Ovary (tissue), 9 donors: ENCODE measurements around the gene GADD45A. TPM values are rescaled to one million over a fixed set of nuclear protein-coding genes. Genes with fewer than 3 reads are reported as not detected.
A peak's percentile ranks its signal among the peaks of the same experiment; 100 is the strongest.

ENCODE experiments used
- DNase-seq, 5 donors: peaks; one replicate each; pipeline ENCODE4 v3.0.0-alpha.2; 2019 to 2020
- H3K27ac ChIP-seq, 2 donors: fragments of 200-600 bp; one replicate each; pipeline versions ENCODE4 v1.5.1 to v1.8.0; 2019 to 2022
- H3K27me3 ChIP-seq: fragments of 200-600 bp; one replicate; pipeline ENCODE4 v1.8.0; 2022
- H3K36me3 ChIP-seq: fragments of 200-600 bp; sonication (generic); one replicate; pipeline ENCODE4 v1.5.1; 2019
- H3K4me1 ChIP-seq: one replicate; pipeline ENCODE4 v1.8.1; 2013; ENCODE audit warnings: mild to moderate bottlenecking, moderate library complexity; ENCODE audit not compliant: insufficient read depth
- H3K4me3 ChIP-seq: fragments of 200-600 bp; sonication (generic); one replicate; pipeline ENCODE4 v1.5.1; 2017
- H3K9me3 ChIP-seq, 2 donors: fragments of 200-600 bp in 1 of 2; sonication (generic) in 1 of 2; one replicate each; pipeline versions ENCODE4 v1.5.1 to v1.8.1; 2013 to 2019; ENCODE audit warnings: mild to moderate bottlenecking in 1 of 2, moderate library complexity in 1 of 2
- EP300 ChIP-seq: sonication (generic); formaldehyde crosslinking; IDR thresholded peaks from one replicate; pipeline ENCODE4 v1.6.1; 2017; ENCODE audit warnings: antibody characterized with exemption
- POLR2A ChIP-seq: fragments of 450-650 bp; IDR thresholded peaks from one replicate; pipeline ENCODE4 v1.6.1; 2017; ENCODE audit warnings: antibody characterized with exemption, mild to moderate bottlenecking, moderate library complexity
- WGBS, 3 donors: extraction: QIAGEN DNeasy Blood & Tissue Kit in 1 of 3; methylation state at CpG; one replicate each; pipeline versions ENCODE4 v1.1.5 to v1.1.7; 2013 to 2017; 5-methylcytosine and 5-hydroxymethylcytosine counted together
- intact Hi-C, 4 donors: fragments of 100-400 bp; cut with DNase I; formaldehyde crosslinking; loops; one replicate each; pipeline versions ENCODE4 v1.11.0 to v1.15.1; 2022 to 2023
- polyA plus RNA-seq, 2 donors: library from polyadenylated mRNA; stranded (reverse); fragments of 200-250 nt in 1 of 2; fragments of 350-450 nt in 1 of 2; fragmentation: Illumina TruSeq in 1 of 2; extraction: RNeasy Lipid Tissue Mini Kit (QIAGEN cat#74804) in 1 of 2; gene quantifications; one replicate each; pipeline ENCODE4 v1.2.3, GENCODE V29; 2013 to 2014
- total RNA-seq, 7 donors: library from RNA; depleted of rRNA in 2 of 7; stranded (reverse); fragments of >200 nt in 2 of 7; fragmentation: NEBNext Ultra II Directional in 3 of 7; extraction: Animal tissue kit (Norgen Biotek cat#: 25700) in 3 of 7; gene quantifications; one replicate each; pipeline versions ENCODE4 v1.1.0 to v1.2.4, GENCODE V29; 2016 to 2023
- TF ChIP-seq, protein P1 (sequence below), 3 donors: fragments of 450-650 bp in 2 of 3; fragments of 200-600 bp in 1 of 3; IDR thresholded peaks; one replicate each; pipeline versions ENCODE4 v1.5.1 to v1.8.0; 2016 to 2022; ENCODE audit warnings: antibody characterized with exemption in 3 of 3, mild to moderate bottlenecking in 1 of 3
- donor health status: DM: no; HTN: no; CAD: no; lungs with moderate emphysema.
- donor health status: DM: no; HTN: no; CAD: no.
- donor health status: Bipolar disorder and iron deficiency.
- donor health status: DM: yes; HTN: yes; CAD: no.
- donor health status: DM: no; HTN: no; CAD: no.
- donor health status: DM: yes; HTN: yes; CAD: no.

Gene GADD45A
- total and polyA plus RNA-seq, 9 donors = 22.1 to 132 (median 37.5) TPM

DNA sequence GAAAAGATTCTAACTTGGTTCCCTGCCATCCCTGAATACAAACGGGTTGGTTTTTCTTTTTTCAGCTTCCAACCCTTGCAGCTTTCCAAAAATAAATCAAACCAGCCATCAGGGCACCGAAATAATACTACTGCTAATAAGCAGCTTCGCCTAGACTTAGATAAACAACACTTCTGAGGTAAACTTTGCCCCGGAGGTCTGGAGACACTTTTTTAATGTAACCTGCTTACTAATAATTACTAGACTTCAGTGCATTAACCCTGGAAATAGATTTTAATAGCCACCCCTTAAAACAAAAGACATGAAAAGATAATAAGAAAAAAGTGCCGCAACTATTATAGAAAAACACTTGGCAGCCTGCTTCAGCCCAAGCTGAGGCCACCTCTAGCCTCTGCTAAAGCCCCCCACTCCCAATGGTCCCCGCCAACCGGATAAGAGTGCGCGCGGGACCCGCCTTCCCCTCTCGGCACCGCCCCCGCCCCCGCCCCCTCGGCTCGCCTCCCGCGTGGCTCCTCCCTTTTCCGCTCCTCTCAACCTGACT is 405 bp upstream of the GADD45A start:
- peaks cover 8% of the 10 kb centered on the region for H3K4me1 ChIP-seq
- DNase-seq = no peak
- H3K27ac ChIP-seq = peak overlapping the region in 1 of 2 donors; percentile 58
- TF ChIP-seq EP300 = no peak
- TF ChIP-seq POLR2A = no peak
- TF ChIP-seq, protein P1, sequence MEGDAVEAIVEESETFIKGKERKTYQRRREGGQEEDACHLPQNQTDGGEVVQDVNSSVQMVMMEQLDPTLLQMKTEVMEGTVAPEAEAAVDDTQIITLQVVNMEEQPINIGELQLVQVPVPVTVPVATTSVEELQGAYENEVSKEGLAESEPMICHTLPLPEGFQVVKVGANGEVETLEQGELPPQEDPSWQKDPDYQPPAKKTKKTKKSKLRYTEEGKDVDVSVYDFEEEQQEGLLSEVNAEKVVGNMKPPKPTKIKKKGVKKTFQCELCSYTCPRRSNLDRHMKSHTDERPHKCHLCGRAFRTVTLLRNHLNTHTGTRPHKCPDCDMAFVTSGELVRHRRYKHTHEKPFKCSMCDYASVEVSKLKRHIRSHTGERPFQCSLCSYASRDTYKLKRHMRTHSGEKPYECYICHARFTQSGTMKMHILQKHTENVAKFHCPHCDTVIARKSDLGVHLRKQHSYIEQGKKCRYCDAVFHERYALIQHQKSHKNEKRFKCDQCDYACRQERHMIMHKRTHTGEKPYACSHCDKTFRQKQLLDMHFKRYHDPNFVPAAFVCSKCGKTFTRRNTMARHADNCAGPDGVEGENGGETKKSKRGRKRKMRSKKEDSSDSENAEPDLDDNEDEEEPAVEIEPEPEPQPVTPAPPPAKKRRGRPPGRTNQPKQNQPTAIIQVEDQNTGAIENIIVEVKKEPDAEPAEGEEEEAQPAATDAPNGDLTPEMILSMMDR (IDR thresholded peaks at IDR 0.05) = no peak
- no peaks in the 10 kb centered on the region for H3K27me3 ChIP-seq
- H3K4me3 ChIP-seq = peak overlapping the region; percentile 15
- 0 to 1% (median 1%) methylated on average over 20 of the region's 20 CpGs for WGBS, 3 donors
- H3K36me3 ChIP-seq = no peaks in the 10 kb centered on the region
- intact Hi-C loops = loop anchor here in 3 of 4 donors (2.0 to 10.0 kb wide), 6 partner anchors 52 to 150 kb away; no protein-coding TSS in a partner anchor
- H3K9me3 ChIP-seq = no peaks in the 10 kb centered on the region

DNA sequence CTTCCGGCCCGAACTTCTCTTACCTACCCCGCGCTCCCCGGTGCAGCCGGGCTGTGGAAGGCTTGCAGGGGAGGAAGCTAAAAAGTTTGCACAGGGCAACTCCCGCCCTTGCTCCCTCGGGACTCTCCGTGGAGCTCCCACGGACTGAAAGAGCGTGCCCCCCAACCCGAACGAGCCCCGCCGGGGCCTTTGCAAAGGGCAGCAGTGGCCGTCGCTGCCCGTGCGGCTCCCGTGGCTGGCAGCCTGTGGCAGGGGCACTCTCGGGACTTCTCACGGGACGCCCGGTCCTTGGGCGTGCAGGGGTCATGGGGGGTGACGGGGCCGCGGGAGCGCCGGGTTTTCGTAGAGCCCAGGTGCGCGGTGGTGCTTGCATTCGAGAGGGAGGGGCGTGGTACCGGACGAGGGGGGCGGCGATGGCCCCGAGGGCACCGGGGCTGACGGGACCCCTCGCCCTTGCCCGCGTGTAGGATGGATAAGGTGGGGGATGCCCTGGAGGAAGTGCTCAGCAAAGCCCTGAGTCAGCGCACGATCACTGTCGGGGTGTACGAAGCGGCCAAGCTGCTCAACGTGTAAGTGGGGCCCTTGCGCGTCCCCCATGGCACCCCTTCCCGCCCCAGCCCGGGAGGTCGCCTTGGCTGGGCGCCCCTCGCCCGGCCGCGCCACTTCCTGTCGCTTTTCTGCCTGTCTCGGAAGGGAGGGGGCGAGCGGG is 711 bp downstream of the GADD45A start:
- intact Hi-C loops = loop anchor here in 3 of 4 donors (2.0 to 10.0 kb wide), 6 partner anchors 51 to 151 kb away; no protein-coding TSS in a partner anchor
- peak in 4 of 5 donors; percentile 43 to 66 (median 58) for DNase-seq
- Histone ChIP-seq H3K27ac (peak overlapping the region; percentile 84 to 88), H3K4me3 (peak overlapping the region; percentile 90), H3K9me3 (no peaks in the 10 kb centered on the region), H3K4me1 (peaks cover 8% of the 10 kb centered on the region), H3K36me3 (no peaks in the 10 kb centered on the region), H3K27me3 (no peaks in the 10 kb centered on the region)
- WGBS, 3 donors = 0 to 1% (median 0%) methylated on average over 50 to 65 of the region's 65 CpGs
- TF ChIP-seq EP300 (no peak), POLR2A (no peak)
- TF ChIP-seq, protein P1 (IDR thresholded peaks at IDR 0.05) = no peak

DNA sequence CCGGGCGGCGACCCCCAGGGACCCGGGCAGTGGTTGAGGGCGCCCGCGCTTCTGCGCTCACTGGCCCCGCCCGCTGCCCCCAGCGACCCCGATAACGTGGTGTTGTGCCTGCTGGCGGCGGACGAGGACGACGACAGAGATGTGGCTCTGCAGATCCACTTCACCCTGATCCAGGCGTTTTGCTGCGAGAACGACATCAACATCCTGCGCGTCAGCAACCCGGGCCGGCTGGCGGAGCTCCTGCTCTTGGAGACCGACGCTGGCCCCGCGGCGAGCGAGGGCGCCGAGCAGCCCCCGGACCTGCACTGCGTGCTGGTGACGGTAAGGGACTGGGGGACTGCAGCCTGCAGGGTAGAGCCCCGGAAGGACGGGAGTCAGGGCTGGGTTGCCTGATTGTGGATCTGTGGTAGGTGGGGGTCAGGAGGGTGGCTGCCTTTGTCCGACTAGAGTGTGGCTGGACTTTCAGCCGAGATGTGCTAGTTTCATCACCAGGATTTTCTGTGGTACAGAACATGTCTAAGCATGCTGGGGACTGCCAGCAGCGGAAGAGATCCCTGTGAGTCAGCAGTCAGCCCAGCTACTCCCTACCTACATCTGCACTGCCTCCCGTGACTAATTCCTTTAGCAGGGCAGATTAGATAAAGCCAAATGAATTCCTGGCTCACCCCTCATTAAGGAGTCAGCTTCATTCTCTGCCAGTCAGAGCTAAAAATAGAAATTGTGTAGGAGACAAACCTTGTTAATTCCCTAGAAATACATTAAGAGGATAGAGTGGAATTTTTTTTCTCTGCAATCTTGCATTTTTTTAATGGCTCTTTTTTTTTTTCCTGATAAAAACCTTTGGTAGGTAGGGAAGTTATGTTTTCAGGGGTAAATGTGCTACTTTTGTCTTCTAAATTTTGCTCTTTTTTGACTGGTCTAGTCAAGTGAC is 1.5 kb downstream of the GADD45A start:
- H3K9me3 ChIP-seq = no peaks in the 10 kb centered on the region
- no peaks in the 10 kb centered on the region for H3K27me3 ChIP-seq
- no peaks in the 10 kb centered on the region for H3K36me3 ChIP-seq
- WGBS, 3 donors = 0 to 1% (median 0%) methylated on average over 26 to 43 of the region's 43 CpGs
- H3K4me3 ChIP-seq = peak overlapping the region; percentile 90
- peak overlapping the region; percentile 84 to 88 for H3K27ac ChIP-seq
- peaks cover 8% of the 10 kb centered on the region for H3K4me1 ChIP-seq
- peak; percentile 13 for TF ChIP-seq POLR2A
- TF ChIP-seq, protein P1 (IDR thresholded peaks at IDR 0.05) = no peak
- TF ChIP-seq EP300 = no peak
- DNase-seq = peak; percentile 60 to 78 (median 71)
- intact Hi-C loops = loop anchor here in 3 of 4 donors (5.0 to 10.0 kb wide), 5 partner anchors 61 to 152 kb away; no protein-coding TSS in a partner anchor

DNA sequence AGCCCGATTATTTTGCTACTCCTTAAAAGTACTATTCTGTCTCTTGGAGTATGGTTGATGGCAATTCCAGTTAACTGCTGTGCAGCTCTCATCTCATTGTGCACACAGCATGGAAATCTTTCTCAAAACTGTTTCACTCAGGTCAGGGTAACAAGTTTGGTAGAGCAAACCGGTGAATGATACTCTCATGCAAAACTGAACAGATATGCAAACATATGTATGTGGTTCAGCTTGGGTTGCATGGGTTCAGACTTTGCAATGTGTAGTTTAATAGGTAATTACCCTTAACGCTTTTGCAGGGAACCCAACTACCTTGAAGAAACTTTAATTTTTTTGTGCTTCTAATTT is 2.2 kb downstream of the GADD45A start:
- peak overlapping the region in 1 of 2 donors; percentile 84 for H3K27ac ChIP-seq

More for the DNA sequence above, 2.2 kb downstream of the GADD45A start:
- DNase-seq = no peak
- Histone ChIP-seq H3K36me3 (no peaks in the 10 kb centered on the region), H3K27me3 (no peaks in the 10 kb centered on the region), H3K4me3 (peak overlapping the region; percentile 90), H3K4me1 (peaks cover 8% of the 10 kb centered on the region), H3K9me3 (no peaks in the 10 kb centered on the region)
- WGBS, 3 donors = 38 to 47% (median 46%) methylated on average over 3 of the region's 3 CpGs
- intact Hi-C loops = loop anchor here in 3 of 4 donors (5.0 to 10.0 kb wide), 5 partner anchors 60 to 152 kb away; no protein-coding TSS in a partner anchor
- TF ChIP-seq, protein P1 (IDR thresholded peaks at IDR 0.05) = no peak
- no peak for TF ChIP-seq POLR2A
- TF ChIP-seq EP300 = no peak
